ENCODE data around the gene POLN.

GRCh38 chr4:2063557-2064275 lies 178.2 kb downstream of the POLN start:
- TF ChIP-seq EZH2 (IDR thresholded peaks at IDR 0.05; ENCODE audit: low read depth), result no peak
- TF ChIP-seq CTCF (conservative IDR thresholded peaks at IDR 0.05), result no peak

All from PC-9 (cell line).